ENCODE results near the gene ALOX15B.

DNA sequence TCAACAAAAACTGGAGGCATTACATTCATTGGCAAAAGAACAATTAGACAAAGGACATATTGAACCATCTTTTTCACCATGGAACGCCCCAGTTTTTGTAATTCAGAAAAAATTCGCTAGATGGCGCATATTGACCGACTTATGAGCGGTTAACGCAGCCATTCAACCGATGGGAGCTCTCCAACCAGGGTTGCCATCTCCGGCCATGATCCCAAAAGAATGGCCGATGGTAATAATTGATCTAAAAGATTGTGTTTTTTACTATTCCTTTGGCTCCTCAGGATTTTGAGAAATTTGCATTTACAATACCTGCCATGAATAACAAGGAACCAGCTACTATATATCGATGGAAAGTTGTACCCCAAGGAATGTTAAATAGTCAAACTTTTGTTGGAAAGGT lies 21.4 kb downstream of the ALOX15B start:
- TF ChIP-seq, protein P1, sequence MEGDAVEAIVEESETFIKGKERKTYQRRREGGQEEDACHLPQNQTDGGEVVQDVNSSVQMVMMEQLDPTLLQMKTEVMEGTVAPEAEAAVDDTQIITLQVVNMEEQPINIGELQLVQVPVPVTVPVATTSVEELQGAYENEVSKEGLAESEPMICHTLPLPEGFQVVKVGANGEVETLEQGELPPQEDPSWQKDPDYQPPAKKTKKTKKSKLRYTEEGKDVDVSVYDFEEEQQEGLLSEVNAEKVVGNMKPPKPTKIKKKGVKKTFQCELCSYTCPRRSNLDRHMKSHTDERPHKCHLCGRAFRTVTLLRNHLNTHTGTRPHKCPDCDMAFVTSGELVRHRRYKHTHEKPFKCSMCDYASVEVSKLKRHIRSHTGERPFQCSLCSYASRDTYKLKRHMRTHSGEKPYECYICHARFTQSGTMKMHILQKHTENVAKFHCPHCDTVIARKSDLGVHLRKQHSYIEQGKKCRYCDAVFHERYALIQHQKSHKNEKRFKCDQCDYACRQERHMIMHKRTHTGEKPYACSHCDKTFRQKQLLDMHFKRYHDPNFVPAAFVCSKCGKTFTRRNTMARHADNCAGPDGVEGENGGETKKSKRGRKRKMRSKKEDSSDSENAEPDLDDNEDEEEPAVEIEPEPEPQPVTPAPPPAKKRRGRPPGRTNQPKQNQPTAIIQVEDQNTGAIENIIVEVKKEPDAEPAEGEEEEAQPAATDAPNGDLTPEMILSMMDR (IDR thresholded peaks at IDR 0.05; ENCODE audit: low read length), result peak; percentile 74
- no peak for TF ChIP-seq EZH2 (optimal IDR thresholded peaks at IDR 0.05; ENCODE audit: low read depth, low read length)
